Esophagus muscularis mucosa (tissue), 4 donors: ENCODE results near the gene MYO10.

Experiments used
- EP300 ChIP-seq: sonication (generic); formaldehyde crosslinking; IDR thresholded peaks from one replicate; pipeline ENCODE4 v1.6.1; 2017; ENCODE audit warnings: antibody characterized with exemption
- POLR2A ChIP-seq: fragments of 450-650 bp; IDR thresholded peaks from one replicate; pipeline ENCODE4 v1.6.1; 2017; ENCODE audit warnings: antibody characterized with exemption, moderate library complexity, mild to moderate bottlenecking, low read depth
- TF ChIP-seq, protein P1 (sequence below), 3 experiments: fragments of 200-600 bp in 2 of 3; fragments of 450-650 bp in 1 of 3; sonication (generic) in 2 of 3; IDR thresholded peaks; one replicate each; pipeline ENCODE4 v1.5.1; 2017 to 2019; ENCODE audit warnings: antibody characterized with exemption in 3 of 3, mild to moderate bottlenecking in 2 of 3, moderate library complexity in 1 of 3

DNA sequence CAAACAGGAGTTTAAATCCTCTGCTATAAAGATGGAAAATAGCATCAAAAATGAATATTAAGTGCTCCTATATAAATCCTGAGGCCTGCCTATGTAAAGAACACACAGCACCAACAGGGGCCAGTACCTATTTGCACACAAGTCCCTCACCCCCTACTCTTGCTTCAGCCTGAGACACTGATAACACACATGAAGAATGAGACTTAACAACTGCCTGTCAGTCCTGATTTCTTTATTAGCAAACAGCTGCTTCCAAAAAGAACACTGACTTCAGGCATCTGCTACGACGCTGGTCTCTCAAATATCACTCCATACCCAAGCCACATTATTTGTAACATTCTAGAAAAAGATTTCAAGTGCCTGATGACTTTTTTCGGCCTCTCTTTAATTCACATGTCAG lies 55.5 kb downstream of the MYO10 start:
- TF ChIP-seq, protein P1, sequence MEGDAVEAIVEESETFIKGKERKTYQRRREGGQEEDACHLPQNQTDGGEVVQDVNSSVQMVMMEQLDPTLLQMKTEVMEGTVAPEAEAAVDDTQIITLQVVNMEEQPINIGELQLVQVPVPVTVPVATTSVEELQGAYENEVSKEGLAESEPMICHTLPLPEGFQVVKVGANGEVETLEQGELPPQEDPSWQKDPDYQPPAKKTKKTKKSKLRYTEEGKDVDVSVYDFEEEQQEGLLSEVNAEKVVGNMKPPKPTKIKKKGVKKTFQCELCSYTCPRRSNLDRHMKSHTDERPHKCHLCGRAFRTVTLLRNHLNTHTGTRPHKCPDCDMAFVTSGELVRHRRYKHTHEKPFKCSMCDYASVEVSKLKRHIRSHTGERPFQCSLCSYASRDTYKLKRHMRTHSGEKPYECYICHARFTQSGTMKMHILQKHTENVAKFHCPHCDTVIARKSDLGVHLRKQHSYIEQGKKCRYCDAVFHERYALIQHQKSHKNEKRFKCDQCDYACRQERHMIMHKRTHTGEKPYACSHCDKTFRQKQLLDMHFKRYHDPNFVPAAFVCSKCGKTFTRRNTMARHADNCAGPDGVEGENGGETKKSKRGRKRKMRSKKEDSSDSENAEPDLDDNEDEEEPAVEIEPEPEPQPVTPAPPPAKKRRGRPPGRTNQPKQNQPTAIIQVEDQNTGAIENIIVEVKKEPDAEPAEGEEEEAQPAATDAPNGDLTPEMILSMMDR (IDR thresholded peaks at IDR 0.05): no peak
- TF ChIP-seq POLR2A (no peak), EP300 (no peak)
